Parathyroid adenoma (tissue), 2 donors: ENCODE results near the gene CMYA5.
"Not testable (repeated sequence)": the region's sequence is repeated elsewhere in the genome, so short reads cannot be mapped to it uniquely, and the experiment has no call there.

Source experiments
- H2AFZ ChIP-seq: fragments of 300-600 bp; sonication (generic); one replicate; pipeline ENCODE4 v1.7.0; 2017; ENCODE audit warnings: antibody characterized with exemption, mild to moderate bottlenecking
- H3K27ac ChIP-seq: fragments of 300-600 bp; sonication (generic); one replicate; pipeline ENCODE4 v1.7.0; 2017
- H3K27me3 ChIP-seq: fragments of 300-600 bp; sonication (generic); one replicate; pipeline ENCODE4 v1.7.0; 2017; ENCODE audit warnings: low read length; ENCODE audit not compliant: control insufficient read depth, insufficient read depth
- H3K36me3 ChIP-seq: fragments of 300-600 bp; sonication (generic); one replicate; pipeline ENCODE4 v1.7.0; 2017; ENCODE audit warnings: low read length; ENCODE audit not compliant: control insufficient read depth, insufficient read depth
- H3K4me1 ChIP-seq: fragments of 300-600 bp; sonication (generic); one replicate; pipeline ENCODE4 v1.7.0; 2017; ENCODE audit warnings: control low read depth
- H3K4me2 ChIP-seq: fragments of 300-600 bp; sonication (generic); one replicate; pipeline ENCODE4 v1.7.0; 2017; ENCODE audit warnings: low read length
- H3K4me3 ChIP-seq: fragments of 300-600 bp; sonication (generic); one replicate; pipeline ENCODE4 v1.7.0; 2017; ENCODE audit warnings: low read depth, low read length
- H3K79me2 ChIP-seq: fragments of 300-600 bp; sonication (generic); one replicate; pipeline ENCODE4 v1.7.0; 2017; ENCODE audit warnings: control low read depth
- H3K9ac ChIP-seq: fragments of 300-600 bp; sonication (generic); one replicate; pipeline ENCODE4 v1.7.0; 2017; ENCODE audit warnings: mild to moderate bottlenecking
- H3K9me3 ChIP-seq: fragments of 300-600 bp; sonication (generic); one replicate; pipeline ENCODE4 v1.7.0; 2017; ENCODE audit warnings: low read length; ENCODE audit not compliant: control insufficient read depth
- CTCF ChIP-seq: fragments of 300-600 bp; sonication (generic); IDR thresholded peaks from one replicate; pipeline ENCODE4 v1.7.0; 2017; ENCODE audit warnings: antibody characterized with exemption, mild to moderate bottlenecking
- donor health status: primary hyperparathyroidism.

Gene CMYA5

GRCh38 chr5:79653843-79654242, 35.8 kb upstream of the CMYA5 start:
- no peaks in the 10 kb centered on the region for H3K9me3 ChIP-seq
- no peak overlapping the region for H3K27ac ChIP-seq
- no peak for TF ChIP-seq CTCF
- H3K4me3 ChIP-seq: no peak overlapping the region
- H2AFZ ChIP-seq: no peak overlapping the region
- H3K27me3 ChIP-seq: no peaks in the 10 kb centered on the region
- H3K4me1 ChIP-seq: no peaks in the 10 kb centered on the region
- no peak overlapping the region for H3K4me2 ChIP-seq
- no peaks in the 10 kb centered on the region for H3K79me2 ChIP-seq
- H3K36me3 ChIP-seq: no peaks in the 10 kb centered on the region
- no peak overlapping the region for H3K9ac ChIP-seq

GRCh38 chr5:79663212-79663611, 26.4 kb upstream of the CMYA5 start:
- H3K36me3 ChIP-seq: no peaks in the 10 kb centered on the region

GRCh38 chr5:79666758-79667157, 22.9 kb upstream of the CMYA5 start:
- H3K27ac ChIP-seq: no peak overlapping the region
- no peak for TF ChIP-seq CTCF
- no peaks in the 10 kb centered on the region for H3K9me3 ChIP-seq
- no peaks in the 10 kb centered on the region for H3K79me2 ChIP-seq
- no peak overlapping the region for H3K4me3 ChIP-seq
- no peak overlapping the region for H3K4me2 ChIP-seq
- no peak overlapping the region for H2AFZ ChIP-seq
- no peaks in the 10 kb centered on the region for H3K4me1 ChIP-seq
- no peaks in the 10 kb centered on the region for H3K27me3 ChIP-seq
- no peaks in the 10 kb centered on the region for H3K36me3 ChIP-seq
- no peak overlapping the region for H3K9ac ChIP-seq

More at GRCh38 chr5:79663212-79663611, 26.4 kb upstream of the CMYA5 start:
- TF ChIP-seq CTCF: no peak
- Histone ChIP-seq H3K9ac (no peak overlapping the region), H3K27ac (no peak overlapping the region), H3K4me1 (no peaks in the 10 kb centered on the region), H3K4me2 (no peak overlapping the region), H3K27me3 (no peaks in the 10 kb centered on the region), H3K9me3 (no peaks in the 10 kb centered on the region), H3K4me3 (no peak overlapping the region), H3K79me2 (no peaks in the 10 kb centered on the region), H2AFZ (no peak overlapping the region)

GRCh38 chr5:79672392-79672791, 17.2 kb upstream of the CMYA5 start:
- Histone ChIP-seq H3K79me2 (peaks cover 3% of the 10 kb centered on the region), H2AFZ (no peak overlapping the region), H3K27me3 (no peaks in the 10 kb centered on the region), H3K9ac (no peak overlapping the region), H3K27ac (no peak overlapping the region), H3K9me3 (no peaks in the 10 kb centered on the region), H3K4me3 (no peak overlapping the region), H3K4me1 (no peaks in the 10 kb centered on the region), H3K36me3 (no peaks in the 10 kb centered on the region), H3K4me2 (no peak overlapping the region)
- no peak for TF ChIP-seq CTCF

GRCh38 chr5:79676354-79676753, 13.3 kb upstream of the CMYA5 start:
- not testable (repeated sequence) for H3K4me2 ChIP-seq, H2AFZ ChIP-seq, H3K36me3 ChIP-seq

GRCh38 chr5:79682102-79682501, 7.5 kb upstream of the CMYA5 start:
- H2AFZ ChIP-seq, H3K79me2 ChIP-seq, H3K4me1 ChIP-seq, H3K4me3 ChIP-seq, H3K27ac ChIP-seq, H3K36me3 ChIP-seq, H3K9ac ChIP-seq, H3K4me2 ChIP-seq, H3K9me3 ChIP-seq, H3K27me3 ChIP-seq: not testable (repeated sequence)

More at GRCh38 chr5:79676354-79676753, 13.3 kb upstream of the CMYA5 start:
- not testable (repeated sequence) for H3K27ac ChIP-seq, H3K9me3 ChIP-seq, H3K4me3 ChIP-seq, H3K9ac ChIP-seq, H3K27me3 ChIP-seq, H3K79me2 ChIP-seq, H3K4me1 ChIP-seq
